MCF 10A (cell line): ENCODE results near the gene STOM. TPM values are rescaled to one million over a fixed set of nuclear protein-coding genes. Genes with fewer than 3 reads are reported as not detected.
A peak's percentile ranks its signal among the peaks of the same experiment; 100 is the strongest.

Source experiments
- BruUV-seq: library from RNA; stranded (reverse); fragments of 400-500 nt; replicated peaks from 2 replicates; lab custom pipeline; 2021; lab: Mats Ljungman, UMichigan
- CTCF ChIA-PET: fragments of 300-600 bp; sonication (Branson Sonifier 250); formaldehyde crosslinking; extraction: SDS; loops from one replicate; lab custom pipeline; 2021; ENCODE audit warnings: antibody characterized with exemption, inconsistent platforms; lab: Yijun Ruan, JAX
- POLR2A ChIA-PET: fragments of 300-600, 350-650 bp; sonication (Branson Sonifier 250); formaldehyde crosslinking; extraction: SDS; loops from one replicate; lab custom pipeline; 2020; ENCODE audit warnings: antibody characterized with exemption, inconsistent platforms; lab: Yijun Ruan, JAX
- DNase-seq: peaks from one replicate; pipeline ENCODE4 v3.0.0-alpha.2; 2018; ENCODE audit not compliant: unreplicated experiment
- H3K27ac Mint-ChIP-seq: one replicate; pipeline ENCODE4 v1.8.0; 2022; ENCODE audit warnings: mild to moderate bottlenecking, low read depth, mixed read lengths; ENCODE audit not compliant: unreplicated experiment
- H3K27me3 Mint-ChIP-seq: one replicate; pipeline ENCODE4 v1.8.0; 2022; ENCODE audit warnings: mixed read lengths; ENCODE audit not compliant: insufficient read depth, unreplicated experiment
- H3K36me3 Mint-ChIP-seq: one replicate; pipeline ENCODE4 v1.8.0; 2022; ENCODE audit warnings: mild to moderate bottlenecking, moderate library complexity, mixed read lengths; ENCODE audit not compliant: insufficient read depth, unreplicated experiment
- H3K4me1 Mint-ChIP-seq: one replicate; pipeline ENCODE4 v1.8.0; 2022; ENCODE audit warnings: mixed read lengths; ENCODE audit not compliant: insufficient read depth, unreplicated experiment
- H3K4me3 Mint-ChIP-seq: one replicate; pipeline ENCODE4 v1.8.0; 2022; ENCODE audit warnings: mild to moderate bottlenecking, moderate library complexity, mixed read lengths; ENCODE audit not compliant: unreplicated experiment
- H3K9me3 Mint-ChIP-seq: one replicate; pipeline ENCODE4 v1.8.0; 2022; ENCODE audit warnings: mixed read lengths; ENCODE audit not compliant: unreplicated experiment
- CTCF ChIP-seq: fragments of 200-600 bp; IDR thresholded peaks from one replicate; pipeline ENCODE4 v1.8.0; 2022; ENCODE audit warnings: antibody characterized with exemption, mild to moderate bottlenecking; ENCODE audit not compliant: unreplicated experiment
- intact Hi-C: fragments of 100-400 bp; cut with micrococcal nuclease; formaldehyde crosslinking; loops from 2 replicates; pipeline ENCODE4 v1.14.1; 2022
- total RNA-seq: library from RNA; stranded (reverse); gene quantifications from 2 replicates; pipeline ENCODE4 v1.2.3, GENCODE V29; 2022

STOM gene
- total RNA-seq, 1 experiment from 2014 or later: 231 TPM

GRCh38 chr9:121324755-121325154 is 45.3 kb downstream of the STOM start:
- POLR2A ChIA-PET: no interaction called here
- no peak overlapping the region for H3K4me3 Mint-ChIP-seq
- H3K27me3 Mint-ChIP-seq: no peaks in the 10 kb centered on the region
- H3K27ac Mint-ChIP-seq: no peak overlapping the region
- intact Hi-C loops: no loop called here
- no peaks in the 10 kb centered on the region for H3K9me3 Mint-ChIP-seq
- CTCF ChIA-PET: no interaction called here
- H3K36me3 Mint-ChIP-seq: peaks cover 45% of the 10 kb centered on the region
- H3K4me1 Mint-ChIP-seq: peaks cover 25% of the 10 kb centered on the region
- no TSS peak for BruUV-seq
- no peak for DNase-seq
- no peak for TF ChIP-seq CTCF

- Mint-ChIP-seq H3K27me3 (no peaks in the 10 kb centered on the region), H3K36me3 (peaks cover 40% of the 10 kb centered on the region), H3K4me1 (peaks cover 30% of the 10 kb centered on the region), H3K9me3 (no peaks in the 10 kb centered on the region), H3K4me3 (no peak overlapping the region), H3K27ac (no peak overlapping the region)
- intact Hi-C loops: no loop called here
- BruUV-seq: no TSS peak
- ChIA-PET POLR2A (interaction anchor here (0.6 kb wide), 1 partner anchor 39 kb away, joined by 3 read pairs; no protein-coding TSS in a partner anchor), CTCF (interaction anchor here (0.6 to 1.0 kb wide), 4 partner anchors 8 to 77 kb away, joined by 3 to 4 read pairs (median 3); no protein-coding TSS in a partner anchor)
- TF ChIP-seq CTCF: no peak
- no peak for DNase-seq
Observed at GRCh38 chr9:121324316-121324715, 45.7 kb downstream of the STOM start.

GRCh38 chr9:121323449-121324151 is 46.5 kb downstream of the STOM start:
- peak overlapping the region; percentile 100 for H3K27ac Mint-ChIP-seq
- no peak overlapping the region for H3K4me3 Mint-ChIP-seq

More at GRCh38 chr9:121323449-121324151, 46.5 kb downstream of the STOM start:
- H3K9me3 Mint-ChIP-seq: no peaks in the 10 kb centered on the region
- intact Hi-C loops: no loop called here
- H3K4me1 Mint-ChIP-seq: peaks cover 36% of the 10 kb centered on the region
- no TSS peak for BruUV-seq
- peaks cover 41% of the 10 kb centered on the region for H3K36me3 Mint-ChIP-seq
- H3K27me3 Mint-ChIP-seq: no peaks in the 10 kb centered on the region
- ChIA-PET CTCF (interaction anchor here (0.6 to 6.4 kb wide), 7 partner anchors 8 to 110 kb away, joined by 3 to 95 read pairs (median 3); no protein-coding TSS in a partner anchor), POLR2A (interaction anchor here (0.6 to 6.8 kb wide), 8 partner anchors 9 to 124 kb away, joined by 3 to 96 read pairs (median 5); no protein-coding TSS in a partner anchor)
- DNase-seq: no peak
- no peak for TF ChIP-seq CTCF
